KMS-11 (cell line): ENCODE measurements around the gene PTX4.

ENCODE experiments used
- H2AFZ ChIP-seq: fragments of 200-600 bp; sonication (generic); 2 replicates; pipeline ENCODE4 v1.6.1; 2016; ENCODE audit warnings: antibody characterized with exemption, mixed run types, low read depth
- H3K27ac ChIP-seq: fragments of 200-600 bp; sonication (generic); 2 replicates; pipeline ENCODE4 v1.6.1; 2016; ENCODE audit warnings: mild to moderate bottlenecking, mixed run types
- H3K27me3 ChIP-seq: fragments of 200-600 bp; sonication (generic); 2 replicates; pipeline ENCODE4 v1.6.1; 2017; ENCODE audit warnings: mild to moderate bottlenecking, low read depth, mixed run types, moderate library complexity; ENCODE audit not compliant: insufficient read depth
- H3K36me3 ChIP-seq: fragments of 200-600 bp; sonication (generic); 2 replicates; pipeline ENCODE4 v1.6.1; 2017; ENCODE audit warnings: mild to moderate bottlenecking, mixed run types; ENCODE audit not compliant: insufficient read depth
- H3K4me1 ChIP-seq: fragments of 200-600 bp; sonication (generic); 2 replicates; pipeline ENCODE4 v1.6.1; 2016; ENCODE audit warnings: mild to moderate bottlenecking, low read depth, mixed run types; ENCODE audit not compliant: poor library complexity, severe bottlenecking
- H3K4me2 ChIP-seq: fragments of 200-600 bp; sonication (generic); 2 replicates; pipeline ENCODE4 v1.7.0; 2016; ENCODE audit warnings: mild to moderate bottlenecking, mixed run types
- H3K4me3 ChIP-seq: fragments of 200-600 bp; sonication (generic); IDR thresholded peaks from 2 replicates; pipeline ENCODE4 v1.6.1; 2017; ENCODE audit warnings: low read depth, low read length, mixed read lengths; ENCODE audit not compliant: insufficient read depth
- H3K79me2 ChIP-seq: fragments of 200-600 bp; sonication (generic); 2 replicates; pipeline ENCODE4 v1.6.1; 2016; ENCODE audit warnings: low read depth, mixed run types; ENCODE audit not compliant: insufficient read depth
- H3K9ac ChIP-seq: fragments of 200-600 bp; sonication (generic); 2 replicates; pipeline ENCODE4 v1.6.1; 2016; ENCODE audit warnings: mild to moderate bottlenecking, mixed run types
- H4K20me1 ChIP-seq: fragments of 200-600 bp; sonication (generic); 2 replicates; pipeline ENCODE4 v1.6.1; 2016; ENCODE audit warnings: mild to moderate bottlenecking, mixed run types; ENCODE audit not compliant: insufficient read depth
- CTCF ChIP-seq: fragments of 200-600 bp; sonication (generic); conservative IDR thresholded peaks from 2 replicates; pipeline ENCODE4 v1.6.1; 2017; ENCODE audit warnings: low read depth, mild to moderate bottlenecking, antibody characterized with exemption, low read length, moderate library complexity, mixed read lengths

The PTX4 gene

GRCh38 chr16:1461146-1461545 is 27.6 kb downstream of the PTX4 start:
- Histone ChIP-seq H3K27ac (no peak overlapping the region), H3K4me1 (no peaks in the 10 kb centered on the region), H3K4me2 (no peak overlapping the region), H3K27me3 (no peaks in the 10 kb centered on the region), H3K9ac (no peak overlapping the region), H3K79me2 (no peaks in the 10 kb centered on the region), H3K4me3 (no peak overlapping the region), H4K20me1 (no peaks in the 10 kb centered on the region), H3K36me3 (no peaks in the 10 kb centered on the region), H2AFZ (no peak overlapping the region)
- TF ChIP-seq CTCF, result no peak

GRCh38 chr16:1460602-1461138 is 28.1 kb downstream of the PTX4 start:
- no peak overlapping the region for H3K9ac ChIP-seq
- H3K27me3 ChIP-seq, result no peaks in the 10 kb centered on the region
- no peak overlapping the region for H3K27ac ChIP-seq
- no peaks in the 10 kb centered on the region for H3K4me1 ChIP-seq
- H3K36me3 ChIP-seq, result no peaks in the 10 kb centered on the region
- no peak overlapping the region for H2AFZ ChIP-seq
- no peak overlapping the region for H3K4me3 ChIP-seq
- H4K20me1 ChIP-seq, result no peaks in the 10 kb centered on the region
- no peak overlapping the region for H3K4me2 ChIP-seq
- no peak for TF ChIP-seq CTCF
- H3K79me2 ChIP-seq, result no peaks in the 10 kb centered on the region

GRCh38 chr16:1459967-1460366 is 28.8 kb downstream of the PTX4 start:
- no peak for TF ChIP-seq CTCF
- Histone ChIP-seq H3K4me1 (no peaks in the 10 kb centered on the region), H3K27me3 (no peaks in the 10 kb centered on the region), H4K20me1 (no peaks in the 10 kb centered on the region), H3K4me2 (no peak overlapping the region), H3K27ac (no peak overlapping the region), H3K36me3 (no peaks in the 10 kb centered on the region), H3K4me3 (no peak overlapping the region), H3K79me2 (no peaks in the 10 kb centered on the region), H2AFZ (no peak overlapping the region), H3K9ac (no peak overlapping the region)

- Histone ChIP-seq H3K27ac (no peak overlapping the region), H3K4me1 (no peaks in the 10 kb centered on the region), H3K4me3 (no peak overlapping the region), H3K9ac (no peak overlapping the region), H3K79me2 (no peaks in the 10 kb centered on the region), H4K20me1 (no peaks in the 10 kb centered on the region), H3K4me2 (no peak overlapping the region), H3K36me3 (no peaks in the 10 kb centered on the region), H3K27me3 (no peaks in the 10 kb centered on the region), H2AFZ (no peak overlapping the region)
- TF ChIP-seq CTCF, result no peak
These were observed 29.8 kb downstream of the PTX4 start for GRCh38 chr16:1458977-1459341.
